Globus pallidus (tissue), 1 donor: ENCODE measurements around the gene GYPB.
"Not testable (repeated sequence)": the region's sequence is repeated elsewhere in the genome, so short reads cannot be mapped to it uniquely, and the experiment has no call there.

ENCODE experiments used
- DNase-seq: peaks from one replicate; pipeline ENCODE4 v3.0.0-alpha.2; 2015; ENCODE audit warnings: low spot score

The GYPB gene

GRCh38 chr4:144014808-144015207, 4.4 kb downstream of the GYPB start:
- no peak for DNase-seq

GRCh38 chr4:144008602-144009001, 10.6 kb downstream of the GYPB start:
- DNase-seq, result not testable (repeated sequence)

DNA sequence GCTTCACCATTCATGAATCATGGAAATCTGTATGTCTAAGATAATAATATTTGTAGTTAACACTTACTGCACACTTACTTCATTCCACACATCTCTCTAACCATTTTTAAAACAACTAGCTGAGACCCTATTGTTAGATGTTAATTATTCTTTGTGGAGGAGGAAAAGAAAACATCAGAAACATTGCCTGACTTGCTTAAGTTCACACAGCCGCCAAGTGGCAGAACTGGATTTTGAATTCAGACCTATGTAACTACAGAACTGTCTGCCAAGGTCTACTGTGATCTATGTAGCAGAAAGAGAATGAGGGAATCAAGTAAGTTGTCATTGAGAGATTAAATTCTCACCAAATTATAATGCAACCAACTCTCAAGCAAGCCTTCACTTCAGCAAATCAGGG, 11.2 kb downstream of the GYPB start:
- not testable (repeated sequence) for DNase-seq

DNA sequence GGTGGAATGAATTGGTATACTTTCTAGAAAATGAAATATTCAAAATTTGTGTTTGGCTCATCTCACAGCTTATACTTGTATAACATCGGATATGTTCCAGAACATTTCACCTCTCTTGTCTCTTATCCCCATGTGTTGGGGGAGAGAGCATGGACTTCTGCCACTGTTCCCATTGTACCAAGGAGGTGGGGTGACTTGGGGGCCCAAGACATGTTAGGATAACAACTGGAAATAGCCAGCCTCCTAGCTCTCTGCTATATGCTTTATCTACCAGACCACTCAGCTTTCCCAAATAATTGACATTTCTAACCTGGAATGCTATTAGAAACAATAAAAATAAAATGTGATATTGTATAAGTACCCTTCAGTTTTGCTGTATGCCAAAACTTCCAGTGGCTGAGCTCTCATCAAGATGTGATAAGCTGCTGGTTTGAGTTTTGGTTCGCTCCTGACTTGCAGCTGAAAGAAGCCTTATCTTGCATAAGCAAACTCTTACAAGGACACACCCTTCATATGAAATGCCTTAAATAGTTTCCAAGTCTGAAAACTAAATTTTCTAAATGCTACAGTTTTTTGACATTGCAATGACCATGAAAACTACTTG, 12.9 kb downstream of the GYPB start:
- DNase-seq, result not testable (repeated sequence)

- DNase-seq, result not testable (repeated sequence)
Measured at GRCh38 chr4:144005558-144005953, 13.6 kb downstream of the GYPB start.

- DNase-seq, result not testable (repeated sequence)
Measured at GRCh38 chr4:144004868-144005557, 14.2 kb downstream of the GYPB start.

DNA sequence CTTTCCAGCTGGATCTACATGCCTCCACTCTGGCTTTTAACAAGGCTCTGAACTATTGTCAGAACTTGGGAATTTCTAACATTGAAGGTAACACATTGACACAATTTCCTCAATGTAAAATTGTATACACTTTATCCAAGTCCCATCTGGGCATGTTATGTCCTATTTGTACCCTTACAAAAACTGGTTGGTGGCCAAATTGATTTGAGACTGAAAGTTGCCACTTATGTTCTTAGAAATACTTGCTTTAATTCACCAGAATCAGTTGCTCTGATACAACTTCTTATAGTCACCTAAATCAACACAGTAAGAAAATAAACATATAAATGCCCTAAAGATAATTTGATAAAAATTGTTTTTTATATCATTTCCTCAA, 15.3 kb downstream of the GYPB start:
- DNase-seq, result not testable (repeated sequence)

- not testable (repeated sequence) for DNase-seq
Measured at GRCh38 chr4:144003205-144003889, 15.8 kb downstream of the GYPB start.

DNA sequence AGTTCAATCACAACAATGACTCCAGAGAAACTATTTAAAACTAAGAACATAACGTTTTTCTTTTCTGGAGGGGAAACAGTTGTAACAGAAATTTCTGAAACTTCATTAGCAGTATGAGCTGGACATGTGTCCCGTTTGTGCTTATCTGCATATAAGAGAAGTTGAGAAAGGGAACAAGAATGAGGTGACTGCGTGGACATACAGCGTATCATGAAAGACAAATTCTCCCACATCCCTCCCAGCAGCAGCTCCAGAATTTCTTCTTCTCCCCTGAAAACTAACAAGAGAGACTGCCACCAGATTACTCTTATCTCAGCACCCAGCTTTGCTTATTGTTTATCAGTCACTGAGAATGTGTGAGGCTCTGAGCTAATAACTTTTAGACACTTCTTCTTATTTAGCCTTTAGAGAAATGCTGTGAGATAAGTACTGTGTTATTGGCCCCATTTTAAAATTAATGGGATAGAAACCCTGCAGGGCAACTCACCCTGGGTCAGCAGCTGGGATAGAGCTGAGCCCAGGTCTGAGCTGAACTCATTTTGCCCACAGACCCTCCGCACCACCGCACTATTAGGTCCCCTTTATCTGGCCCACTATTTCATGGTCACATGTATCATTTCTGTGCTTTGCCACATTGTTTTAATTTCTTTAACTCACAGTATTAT, 18.7 kb downstream of the GYPB start:
- not testable (repeated sequence) for DNase-seq

DNA sequence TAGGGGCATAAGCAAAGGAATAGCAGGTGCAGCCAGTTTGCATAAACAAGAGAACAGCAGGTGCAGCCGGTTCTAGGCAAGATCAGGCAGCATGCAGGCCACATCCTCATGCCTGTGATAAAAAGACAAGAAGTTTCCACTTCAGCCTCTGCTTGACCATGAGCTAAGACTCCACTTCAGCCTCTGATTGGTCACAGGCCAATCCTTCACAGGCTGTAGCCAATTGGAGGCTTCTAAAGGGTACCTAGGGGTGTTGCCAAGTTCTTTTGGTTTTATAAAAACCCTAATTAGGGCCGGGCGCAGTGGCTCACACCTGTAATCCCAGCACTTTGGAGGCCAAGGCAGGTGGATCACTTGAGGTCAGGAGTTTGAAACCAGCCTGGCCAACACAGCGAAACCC, 23.0 kb downstream of the GYPB start:
- DNase-seq, result not testable (repeated sequence)

DNA sequence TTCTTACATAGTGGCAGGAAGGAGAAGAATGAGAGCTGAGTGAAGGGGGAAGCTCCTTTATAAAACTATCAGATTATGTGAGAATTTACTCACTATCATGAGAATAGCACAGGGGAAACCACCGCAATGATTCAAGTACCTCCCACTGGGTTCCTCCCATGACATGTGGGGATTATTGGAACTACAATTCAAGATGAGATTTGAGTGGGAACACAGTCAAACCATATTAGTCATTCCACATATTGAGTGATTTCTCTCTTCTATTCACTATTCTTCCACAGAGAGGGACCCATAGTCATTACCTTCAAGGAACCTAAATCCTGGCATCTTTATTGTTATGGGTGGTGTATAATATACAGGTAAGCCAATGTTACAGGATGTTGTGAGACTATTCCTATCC, 27.4 kb downstream of the GYPB start:
- DNase-seq, result not testable (repeated sequence)

GRCh38 chr4:143990717-143991116, 28.5 kb downstream of the GYPB start:
- DNase-seq, result not testable (repeated sequence)

- DNase-seq, result no peak
Measured at GRCh38 chr4:143986180-143986579, 33.0 kb downstream of the GYPB start.

DNA sequence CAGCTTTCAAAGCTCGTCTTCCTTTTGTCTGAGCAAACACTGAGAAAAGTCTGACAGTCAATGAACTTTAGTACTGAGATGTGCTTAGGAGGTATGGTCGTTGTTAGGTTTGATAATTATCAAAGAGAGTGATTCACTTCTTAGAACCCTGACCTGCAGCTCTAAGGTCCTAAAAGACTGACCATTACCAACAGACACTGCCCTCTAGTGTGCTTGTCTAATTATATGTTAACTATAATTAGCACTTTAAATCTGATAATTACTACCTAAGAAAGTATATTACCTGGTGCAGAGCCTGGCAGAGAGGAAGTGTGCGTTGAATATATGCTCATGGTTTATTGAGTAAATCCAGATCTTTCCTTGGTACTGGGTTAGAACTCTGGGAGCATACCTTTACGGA, 38.4 kb downstream of the GYPB start:
- not testable (repeated sequence) for DNase-seq

GRCh38 chr4:143975527-143975926, 43.7 kb downstream of the GYPB start:
- not testable (repeated sequence) for DNase-seq

GRCh38 chr4:143974021-143974420, 45.2 kb downstream of the GYPB start:
- not testable (repeated sequence) for DNase-seq

DNA sequence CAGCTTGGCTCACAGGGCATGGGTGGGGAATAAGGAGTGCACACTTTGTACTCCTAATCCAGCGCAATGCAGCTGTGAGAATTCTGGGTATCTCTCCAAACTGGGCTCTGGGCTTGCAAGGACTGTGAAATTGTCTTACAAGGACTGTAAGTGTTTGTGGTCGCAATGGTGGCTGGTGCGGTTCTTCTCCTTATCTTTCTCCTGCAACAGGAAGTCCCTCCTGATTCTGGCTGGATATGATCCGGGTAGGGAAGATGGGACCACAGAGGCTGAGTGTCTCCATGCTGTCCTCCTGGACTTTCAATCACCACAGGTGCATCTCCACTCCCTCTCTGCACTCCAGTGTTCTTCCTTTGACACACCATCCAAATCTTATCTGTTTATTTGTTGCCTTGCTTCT, 58.1 kb downstream of the GYPB start:
- DNase-seq, result no peak

DNA sequence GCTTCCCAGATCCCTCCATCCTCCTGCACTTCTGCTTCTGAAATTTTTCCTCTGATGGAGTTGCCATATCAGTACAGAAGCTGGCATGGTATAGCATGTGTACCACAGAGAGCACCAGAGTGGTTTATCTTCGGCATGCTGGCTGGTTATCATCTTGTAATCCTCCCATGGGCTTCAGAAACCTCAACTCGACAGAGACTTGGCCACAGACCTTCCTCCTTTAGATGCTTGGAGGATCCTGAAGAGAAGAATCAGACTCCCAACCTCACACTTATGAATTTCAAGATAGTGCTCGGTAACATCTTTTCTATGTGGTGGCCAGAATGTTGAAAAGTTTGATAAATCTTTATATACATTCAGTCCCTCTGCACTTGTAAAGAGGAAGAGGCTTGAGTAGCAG, 63.9 kb downstream of the GYPB start:
- DNase-seq, result not testable (repeated sequence)

DNA sequence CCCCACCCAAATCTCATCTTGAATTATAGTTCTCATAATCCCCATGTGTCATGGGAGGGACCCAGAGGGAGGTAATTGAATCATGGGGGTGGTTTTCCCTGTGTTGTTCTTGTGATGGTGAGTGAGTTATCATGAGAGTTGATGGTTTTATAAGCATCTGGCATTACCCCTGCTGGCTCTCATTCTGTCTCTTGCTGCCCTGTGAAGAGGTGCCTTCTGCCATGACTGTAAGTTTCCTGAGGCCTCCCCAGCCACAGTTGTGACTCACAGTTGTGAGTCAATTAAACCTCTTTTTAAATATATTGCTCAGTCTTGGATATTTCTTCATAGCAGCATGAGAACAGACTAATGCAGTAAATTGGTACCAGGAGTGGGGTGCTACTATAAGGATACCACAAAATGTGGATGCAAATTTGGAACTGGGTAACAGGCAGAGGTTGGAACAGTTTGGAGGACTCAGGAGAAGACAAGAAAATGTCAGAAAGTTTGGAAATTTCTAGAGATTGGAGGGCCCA, 67.7 kb downstream of the GYPB start:
- DNase-seq, result not testable (repeated sequence)

- DNase-seq, result not testable (repeated sequence)
Measured at GRCh38 chr4:143950967-143951366, 68.2 kb downstream of the GYPB start.

DNA sequence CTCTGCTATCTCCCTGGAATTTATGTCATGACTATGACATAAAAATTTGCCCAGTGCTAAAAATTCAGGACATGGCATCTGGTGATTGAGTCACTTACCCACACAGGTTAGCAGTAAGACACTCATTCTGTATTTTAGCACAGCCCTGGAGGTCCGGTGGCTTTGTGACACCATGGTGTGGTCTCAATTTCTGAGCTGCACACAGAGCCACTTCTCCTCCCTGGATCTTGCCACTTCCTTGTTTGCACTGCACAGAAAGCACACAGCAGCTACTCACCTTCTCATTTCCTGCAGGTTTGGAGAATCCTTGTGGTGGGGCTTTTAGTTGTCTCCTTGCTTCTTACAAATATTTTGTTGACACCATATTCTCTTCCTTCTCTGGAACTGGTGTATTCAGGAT, 69.0 kb downstream of the GYPB start:
- DNase-seq, result not testable (repeated sequence)

DNA sequence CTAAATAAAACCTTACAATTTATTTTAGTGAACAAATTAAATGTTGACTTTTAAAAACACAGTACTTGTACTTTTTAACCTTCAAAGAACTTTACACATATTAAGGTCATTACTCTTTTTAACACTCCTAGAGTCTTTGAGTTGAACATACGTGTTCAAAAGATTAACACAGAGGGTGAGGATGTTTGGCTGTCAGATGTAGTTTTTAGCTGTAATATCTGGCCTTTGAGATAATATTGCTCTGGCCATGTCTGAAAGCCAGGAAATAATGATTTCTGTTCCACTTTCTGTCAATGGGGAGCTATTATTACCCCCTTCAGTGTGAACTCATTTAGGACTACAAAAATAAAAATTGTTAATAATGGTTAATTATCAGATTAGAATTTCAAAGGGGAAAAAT, 71.7 kb downstream of the GYPB start:
- DNase-seq, result not testable (repeated sequence)
